NCI-H510A treated with DMSO at 0.1 percent for 48 hours (cell line): ENCODE results near the gene TENM4.
"Not testable (repeated sequence)": the region's sequence is repeated elsewhere in the genome, so short reads cannot be mapped to it uniquely, and the experiment has no call there.

ENCODE experiments used
- DNase-seq: peaks from one replicate; lab custom pipeline; 2025; lab: John Stamatoyannopoulos, UW

TENM4 gene

DNA sequence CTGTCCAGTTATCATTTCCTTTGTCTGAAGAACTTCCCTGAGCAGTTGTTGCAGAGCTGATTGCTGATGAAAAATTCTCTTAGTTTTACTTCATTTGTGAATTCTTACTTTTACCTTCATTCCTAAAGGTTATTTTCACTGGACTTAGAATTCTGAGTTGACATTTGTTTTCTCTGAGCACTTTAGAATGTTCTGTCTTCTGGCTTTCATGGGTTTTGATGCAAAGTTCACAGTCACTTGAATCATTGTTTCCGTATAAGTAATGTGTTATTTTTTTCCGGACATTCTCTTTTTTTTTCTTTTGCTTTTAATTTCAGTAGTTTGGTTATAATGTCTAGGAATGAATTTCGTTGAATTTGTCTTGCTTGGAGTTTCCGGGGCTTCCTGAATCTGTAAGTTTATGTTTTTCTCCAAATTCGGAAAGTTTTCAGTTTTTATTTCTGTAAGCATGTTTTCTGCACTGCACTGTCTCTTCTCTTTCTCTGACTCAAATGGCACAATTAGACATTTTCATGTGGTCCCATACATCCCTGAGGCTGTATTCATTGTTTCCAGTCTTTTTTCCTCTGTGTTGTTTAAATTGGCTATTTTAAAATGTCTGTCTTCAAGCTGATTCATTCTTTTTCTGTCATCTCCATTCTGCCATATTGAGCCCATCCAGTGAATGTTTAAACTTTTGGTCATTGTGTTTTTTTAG is 797.7 kb downstream of the TENM4 start:
- no peak for DNase-seq

DNA sequence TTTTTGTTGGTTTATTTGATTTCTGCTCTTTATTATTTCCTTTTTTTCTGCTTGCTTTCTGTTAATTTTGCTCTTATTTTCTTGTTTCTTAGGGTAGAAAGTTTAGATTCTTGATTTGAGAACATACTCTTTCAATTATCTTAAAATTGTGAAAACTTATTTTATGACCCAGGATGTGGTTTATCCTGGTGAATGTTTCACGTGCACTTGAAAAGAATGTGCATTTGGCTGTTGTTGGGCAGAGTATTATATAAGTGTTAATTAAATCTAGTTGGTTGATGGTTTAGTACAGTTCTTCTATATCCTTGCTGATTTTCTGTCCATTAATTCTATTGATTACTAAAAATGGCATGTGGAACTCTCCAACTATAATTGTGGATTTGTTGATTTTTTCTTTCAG is 799.3 kb downstream of the TENM4 start:
- no peak for DNase-seq

DNA sequence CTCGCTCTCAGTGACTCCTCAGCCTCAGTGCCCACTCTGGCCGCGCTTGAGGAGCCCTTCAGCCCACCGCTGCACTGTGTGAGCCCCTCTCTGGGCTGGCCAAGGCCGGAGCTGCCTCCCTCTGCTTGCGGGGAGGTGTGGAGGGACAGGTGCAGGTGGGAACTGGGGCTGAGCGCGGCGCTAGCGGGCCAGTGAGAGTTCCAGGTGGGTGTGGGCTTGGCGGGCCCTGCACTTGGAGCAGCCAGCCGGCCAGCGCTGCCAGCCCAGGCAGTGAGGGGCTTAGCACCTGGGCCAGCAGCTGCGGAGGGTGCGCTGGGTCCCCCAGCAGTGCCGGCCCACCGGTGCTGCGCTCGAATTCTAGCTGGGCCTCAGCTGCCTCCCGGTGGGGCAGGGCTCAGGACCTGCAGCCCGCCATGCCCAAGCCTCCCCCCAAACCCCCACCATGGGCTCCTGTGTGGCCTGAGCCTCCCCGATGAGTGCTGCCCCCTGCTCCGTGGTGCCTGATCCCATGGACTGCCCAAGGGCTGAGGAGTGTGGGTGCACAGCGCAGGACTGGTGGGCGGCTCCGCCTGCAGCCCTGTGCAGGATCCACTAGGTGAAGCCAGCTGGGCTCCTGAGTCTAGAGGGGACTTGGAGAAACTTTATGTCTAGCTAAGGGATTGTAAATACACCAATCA is 802.0 kb downstream of the TENM4 start:
- no peak for DNase-seq

DNA sequence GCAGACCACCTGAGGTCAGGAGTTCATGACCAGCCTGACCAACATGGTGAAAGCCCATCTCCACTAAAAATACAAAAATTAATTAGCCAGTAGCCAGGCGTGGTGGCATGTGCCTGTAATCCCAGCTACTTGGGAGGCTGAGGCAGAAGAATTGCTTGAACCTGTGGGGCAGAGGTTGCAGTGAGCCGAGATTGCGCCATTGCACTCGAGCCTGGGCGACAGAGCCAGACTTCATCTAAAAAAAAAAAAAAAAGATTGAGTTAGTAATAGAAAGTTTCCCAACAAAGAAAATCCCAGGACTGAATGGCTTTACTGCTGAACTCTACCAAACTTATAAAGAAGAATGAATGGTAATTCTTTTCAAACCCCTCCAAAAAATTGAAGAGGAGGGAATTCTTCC is 803.3 kb downstream of the TENM4 start:
- not testable (repeated sequence) for DNase-seq

DNA sequence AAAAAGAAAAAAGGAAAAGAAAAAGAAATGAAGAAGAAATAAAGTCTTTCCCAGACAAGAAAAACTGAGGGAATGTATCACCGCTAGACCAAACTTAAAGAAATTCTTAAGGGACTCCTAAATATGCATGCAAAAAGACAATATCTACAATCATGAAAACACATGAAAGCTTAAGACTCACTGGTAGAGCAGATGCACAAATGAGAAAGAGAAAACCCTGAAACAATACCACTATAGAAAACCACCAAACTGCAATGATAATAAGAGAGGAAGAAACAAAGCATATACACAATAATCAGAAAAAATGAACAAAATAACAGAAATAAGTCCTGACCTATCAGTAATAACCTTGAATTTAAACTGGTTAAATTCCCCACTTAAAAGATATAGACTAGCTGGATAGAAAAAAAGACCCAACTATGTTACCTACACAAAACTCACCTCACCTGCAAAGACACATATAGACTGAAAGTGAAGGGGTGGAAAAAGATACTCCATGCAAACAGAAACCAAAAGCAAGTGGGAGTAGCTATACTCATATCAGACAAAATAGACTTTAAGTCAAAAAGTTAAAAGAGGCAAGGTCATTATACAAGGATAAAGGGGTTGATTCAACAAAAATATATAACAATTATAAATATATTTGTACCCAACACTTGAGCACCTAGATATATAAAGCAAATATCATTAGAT is 804.9 kb downstream of the TENM4 start:
- no peak for DNase-seq

DNA sequence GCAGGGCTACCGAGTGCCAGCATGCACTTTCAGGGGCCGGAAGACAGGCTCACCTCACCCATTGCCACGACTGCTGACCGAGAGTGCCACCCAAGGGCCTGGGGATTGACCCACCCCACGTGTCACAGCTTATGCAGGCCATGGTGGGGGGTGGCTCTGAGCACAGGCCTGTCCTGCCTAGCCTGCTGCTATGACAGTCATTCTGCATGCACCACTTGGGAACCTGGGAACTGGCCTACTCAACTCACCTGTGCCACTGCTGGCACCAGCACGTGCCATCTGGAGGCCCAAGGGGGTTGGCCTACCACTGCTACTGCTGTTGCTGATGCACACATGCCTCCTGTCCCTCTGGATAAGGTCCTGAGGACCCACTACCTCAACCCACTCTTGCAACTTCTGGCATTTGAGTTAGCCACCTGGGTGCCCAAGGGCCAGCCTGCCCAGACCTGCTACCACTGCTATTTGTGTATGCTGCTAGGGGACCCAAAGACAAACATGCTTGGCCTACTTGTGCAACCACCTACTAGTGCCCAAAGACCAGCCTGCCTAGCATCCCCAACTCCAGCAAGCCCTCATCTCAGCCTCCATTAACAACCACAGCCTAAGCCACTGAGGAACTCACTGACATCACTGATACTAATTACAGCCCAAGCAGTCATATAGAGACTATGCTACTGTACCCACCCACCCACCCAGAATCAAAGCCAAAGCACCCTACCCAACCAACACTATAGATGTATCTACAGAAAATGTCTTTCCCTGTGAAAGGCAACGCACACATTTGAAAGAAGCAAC is 807.1 kb downstream of the TENM4 start:
- no peak for DNase-seq

DNA sequence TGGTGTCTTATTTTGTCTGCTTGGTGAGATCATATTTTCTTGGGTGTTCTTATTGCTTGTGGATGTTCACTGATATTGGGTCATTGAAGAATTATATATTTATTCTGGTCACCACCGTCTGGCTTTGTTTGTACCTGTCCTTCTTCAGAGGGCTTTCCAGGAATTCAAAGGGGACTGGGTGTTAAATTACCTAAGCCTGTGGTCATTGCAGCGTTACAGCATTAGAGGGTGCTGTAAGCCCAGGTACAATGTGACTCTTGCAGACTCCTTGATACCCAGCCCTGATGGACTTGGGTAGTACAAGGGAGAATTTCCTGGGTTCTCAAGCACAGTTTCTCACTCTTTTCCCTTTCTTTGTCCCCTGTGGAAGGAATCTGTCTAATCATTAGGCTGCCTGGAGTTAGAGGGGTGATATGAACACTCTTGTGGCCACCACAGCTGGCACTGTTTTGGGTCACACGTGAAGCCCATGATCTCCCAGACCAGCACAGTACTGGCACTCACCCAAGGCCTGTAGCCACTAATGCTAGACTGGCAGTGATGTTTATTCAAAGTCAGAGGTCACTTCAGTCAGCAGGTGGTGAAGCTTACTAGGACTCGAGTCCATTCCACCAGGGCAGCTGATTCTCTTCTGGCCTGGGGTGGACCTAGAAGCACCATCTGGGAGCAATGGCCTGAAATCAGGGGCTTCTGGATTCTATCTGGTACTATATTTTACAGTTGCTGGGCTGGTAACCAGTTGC is 810.1 kb downstream of the TENM4 start:
- no peak for DNase-seq

DNA sequence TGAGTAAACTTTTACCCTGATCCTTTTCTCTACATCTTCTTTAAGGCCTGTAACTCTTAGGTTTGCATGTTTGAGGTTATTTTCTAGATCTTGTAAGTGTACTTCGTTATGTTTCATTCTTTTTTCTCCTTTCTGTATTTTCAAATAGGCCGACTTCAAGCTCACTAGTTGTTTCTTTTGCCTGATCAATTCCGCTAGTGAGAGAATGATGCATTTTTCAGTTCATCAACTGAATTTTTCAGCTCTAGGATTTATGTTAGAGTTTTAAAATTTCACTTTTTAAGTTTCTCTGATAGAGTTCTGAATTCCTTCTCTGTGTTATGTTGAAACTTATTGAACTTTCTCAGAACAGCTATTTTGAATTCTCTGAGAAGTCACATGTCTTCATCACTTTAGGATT is 810.7 kb downstream of the TENM4 start:
- no peak for DNase-seq

DNA sequence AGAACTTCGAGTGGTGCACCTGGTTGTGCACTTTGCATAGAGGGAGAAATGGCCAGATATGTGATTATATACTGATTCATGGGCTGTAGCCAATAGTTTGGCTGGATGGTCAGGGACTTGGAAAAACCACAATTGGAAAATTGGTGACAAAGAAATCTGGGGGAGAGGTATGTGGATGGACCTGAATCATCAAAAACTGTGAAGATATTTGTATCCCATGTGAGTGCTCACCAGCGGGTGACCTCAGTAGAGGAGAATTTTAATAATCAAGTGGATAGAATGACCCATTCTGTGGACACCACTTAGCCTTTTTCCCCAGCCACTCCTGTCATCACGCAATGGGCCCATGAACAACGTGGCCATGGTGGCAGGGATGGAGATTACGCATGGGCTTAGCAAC is 818.2 kb downstream of the TENM4 start:
- DNase-seq, result no peak

DNA sequence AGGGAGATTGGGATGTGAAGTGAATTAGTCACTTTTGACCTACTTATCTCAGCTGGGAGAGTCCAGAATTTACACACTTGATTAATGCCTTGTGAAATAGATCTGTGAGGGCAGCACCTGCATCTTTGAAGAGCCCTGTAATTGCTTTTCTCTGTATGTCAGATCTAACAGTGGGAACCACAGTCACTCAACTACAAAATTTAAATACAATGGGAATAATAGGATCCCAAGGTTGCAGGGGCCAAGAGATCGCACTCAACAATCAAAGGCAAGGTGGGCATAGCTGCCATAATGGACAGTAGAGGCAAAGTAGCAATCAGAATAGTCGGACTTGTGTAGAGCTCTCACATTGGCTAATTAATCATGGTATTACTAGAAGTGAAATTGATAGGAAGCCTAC is 820.7 kb downstream of the TENM4 start:
- no peak for DNase-seq

DNA sequence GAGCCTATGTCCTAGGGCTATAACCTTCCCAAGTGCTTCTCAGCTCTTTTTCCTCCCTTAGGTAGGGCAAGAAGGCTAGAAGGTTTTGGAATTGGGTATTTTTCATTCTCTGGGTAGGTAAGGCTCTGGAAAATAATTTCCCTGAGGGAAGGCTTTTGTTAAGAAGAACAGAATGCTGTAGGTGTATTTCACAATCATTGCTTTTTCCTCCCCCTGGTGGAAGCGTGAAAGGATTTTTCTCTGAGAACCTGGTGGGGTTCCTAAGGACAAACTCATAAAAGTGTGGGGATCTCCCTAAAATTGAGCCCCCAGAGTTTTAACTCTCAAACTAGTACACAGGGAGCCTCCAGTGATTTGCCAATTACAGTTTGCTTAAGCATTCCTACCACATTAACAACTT is 825.1 kb downstream of the TENM4 start:
- no peak for DNase-seq

DNA sequence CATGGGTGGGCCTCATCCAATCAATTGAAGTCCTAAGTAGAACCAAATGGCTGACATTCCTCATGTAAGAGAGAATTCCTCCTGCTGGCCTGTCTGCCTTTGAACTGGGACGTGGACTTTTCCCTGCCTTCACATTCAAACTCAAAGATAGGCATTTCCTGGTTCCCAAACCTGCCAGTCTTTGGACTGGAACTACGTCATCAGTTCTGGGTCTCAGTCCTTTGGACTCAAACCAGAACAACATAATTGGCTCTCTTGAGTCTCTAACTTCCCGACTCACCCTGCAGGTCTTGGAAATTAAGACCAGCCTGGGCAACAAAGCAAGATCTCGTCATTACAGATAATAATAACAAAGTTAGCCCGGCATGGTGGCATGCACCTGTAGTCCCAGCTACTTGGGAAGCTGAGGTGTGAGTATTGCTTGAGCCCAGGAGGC is 827.4 kb downstream of the TENM4 start:
- DNase-seq, result no peak

DNA sequence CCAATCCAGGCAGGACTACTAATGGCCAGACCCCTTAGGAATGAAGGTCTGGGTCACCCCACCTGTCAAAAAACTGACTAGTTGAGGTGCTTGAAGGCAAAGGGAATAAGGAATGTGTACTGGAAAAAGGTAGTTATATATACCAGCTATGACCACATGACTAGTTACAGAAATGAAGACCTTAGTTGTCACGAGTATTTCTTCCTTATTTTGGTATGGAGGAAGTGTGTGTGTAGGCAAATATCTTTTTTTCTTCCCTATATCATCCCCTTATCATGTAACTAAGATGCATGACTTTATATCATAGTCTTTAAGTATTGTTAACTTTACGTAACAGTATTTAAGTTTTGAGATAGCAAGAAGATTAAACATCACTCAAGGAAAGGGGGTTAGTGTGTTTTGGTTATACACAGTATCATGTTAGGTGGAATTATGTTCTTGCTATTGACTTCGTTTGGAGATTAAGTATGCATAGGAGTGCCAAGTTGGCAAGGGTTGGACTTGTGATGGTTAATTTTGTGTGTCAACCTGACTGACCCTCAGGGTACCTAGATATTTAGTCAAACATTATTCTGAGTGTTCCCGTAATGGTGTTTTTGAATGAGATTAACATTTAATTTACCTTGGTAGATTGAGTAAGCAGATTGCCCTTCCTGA is 828.0 kb downstream of the TENM4 start:
- DNase-seq, result no peak

DNA sequence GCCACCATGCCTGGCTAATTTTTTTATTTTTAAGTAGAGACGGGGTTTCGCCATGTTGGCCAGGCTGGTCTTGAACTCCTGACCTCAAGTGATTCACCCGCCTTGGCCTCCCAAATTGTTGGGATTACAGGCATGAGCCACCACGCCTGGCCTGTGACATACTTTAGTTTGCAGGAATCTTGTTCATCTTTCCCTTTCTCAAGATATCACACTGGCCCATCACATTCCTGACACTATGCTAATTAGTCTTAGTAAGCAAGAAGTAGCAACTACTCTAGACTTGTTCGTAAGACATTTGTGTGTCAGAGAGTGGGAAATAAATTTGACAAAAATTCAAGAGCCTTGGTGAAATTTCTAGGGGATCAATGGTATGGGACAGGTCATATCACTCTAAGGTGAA is 831.5 kb downstream of the TENM4 start:
- DNase-seq, result not testable (repeated sequence)

DNA sequence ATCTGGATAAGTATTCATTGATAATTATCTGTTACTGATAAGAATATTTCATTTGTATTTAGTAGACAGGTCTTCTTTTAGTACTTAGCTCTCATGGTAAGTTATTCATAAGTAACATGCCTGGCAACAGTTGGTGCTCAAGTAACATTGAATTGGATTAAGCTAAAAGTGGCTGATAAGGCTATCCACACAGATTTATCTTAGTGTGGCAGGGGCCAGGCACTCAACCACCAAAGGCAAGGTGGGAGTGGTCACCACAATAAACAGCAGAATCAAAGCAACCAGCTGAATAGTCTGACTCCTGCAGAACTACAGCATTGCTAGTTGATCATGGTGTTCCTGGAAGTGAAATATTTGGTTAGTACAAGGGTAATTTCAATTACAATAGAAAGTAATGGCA is 833.1 kb downstream of the TENM4 start:
- DNase-seq, result no peak

DNA sequence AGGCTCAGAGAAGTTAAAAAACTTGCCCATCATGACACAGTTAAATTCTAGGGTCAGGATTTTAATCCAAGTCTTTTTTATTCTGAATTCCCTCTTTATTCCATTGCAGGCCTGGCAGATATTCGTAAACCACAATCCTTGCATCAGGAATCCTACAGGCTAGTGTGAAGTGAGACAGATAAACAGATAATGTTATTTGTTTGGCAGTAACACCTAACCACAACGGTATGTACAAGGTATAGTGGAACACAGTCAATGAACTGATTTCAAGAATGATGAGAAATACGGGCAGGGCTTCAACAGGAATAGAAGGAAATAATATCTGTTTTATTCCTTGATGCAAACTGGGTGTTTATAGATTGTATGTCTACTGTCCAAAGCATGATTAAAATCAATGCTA is 834.2 kb downstream of the TENM4 start:
- DNase-seq, result no peak

DNA sequence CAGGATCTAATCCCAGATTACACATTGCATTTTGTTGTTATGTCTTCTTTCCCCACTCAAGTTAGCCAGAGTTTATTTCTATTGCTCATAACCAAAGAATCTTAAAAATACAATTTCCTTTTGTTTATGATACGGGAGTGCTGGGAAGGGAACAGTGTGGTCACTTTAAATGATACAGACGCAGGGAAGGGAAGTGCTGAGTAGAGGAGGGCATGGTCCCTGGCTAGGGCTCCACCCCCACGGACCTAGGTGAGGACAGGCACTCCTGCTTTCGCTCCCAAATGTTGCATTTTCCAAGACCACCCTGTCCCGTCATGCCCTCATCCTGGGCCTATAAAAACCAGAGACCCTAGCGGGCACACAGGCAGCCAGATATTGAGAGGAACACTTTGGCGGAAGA is 835.5 kb downstream of the TENM4 start:
- DNase-seq, result no peak

DNA sequence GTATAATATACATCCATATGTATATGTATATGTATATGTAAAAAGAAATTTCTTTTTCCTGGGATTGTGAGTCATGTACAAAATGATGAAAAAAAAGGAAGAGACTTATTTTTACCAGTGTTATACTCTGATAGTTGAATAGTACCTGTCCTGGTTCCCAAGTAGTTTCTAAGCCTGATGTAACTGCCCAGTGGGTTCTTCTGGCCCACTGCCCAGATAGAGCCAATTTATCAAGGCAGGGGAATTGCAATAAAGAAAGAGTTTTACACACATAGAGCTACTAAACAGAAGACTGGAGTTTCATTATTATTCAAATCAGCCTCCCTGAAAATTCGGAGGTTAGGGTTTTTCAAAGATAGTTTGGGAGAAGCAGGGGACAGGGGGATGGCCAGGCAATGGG is 837.0 kb downstream of the TENM4 start:
- no peak for DNase-seq
